ENCODE measurements around the gene IL20RA.
"Not testable (repeated sequence)": the region's sequence is repeated elsewhere in the genome, so short reads cannot be mapped to it uniquely, and the experiment has no call there.

The IL20RA gene, protein sequence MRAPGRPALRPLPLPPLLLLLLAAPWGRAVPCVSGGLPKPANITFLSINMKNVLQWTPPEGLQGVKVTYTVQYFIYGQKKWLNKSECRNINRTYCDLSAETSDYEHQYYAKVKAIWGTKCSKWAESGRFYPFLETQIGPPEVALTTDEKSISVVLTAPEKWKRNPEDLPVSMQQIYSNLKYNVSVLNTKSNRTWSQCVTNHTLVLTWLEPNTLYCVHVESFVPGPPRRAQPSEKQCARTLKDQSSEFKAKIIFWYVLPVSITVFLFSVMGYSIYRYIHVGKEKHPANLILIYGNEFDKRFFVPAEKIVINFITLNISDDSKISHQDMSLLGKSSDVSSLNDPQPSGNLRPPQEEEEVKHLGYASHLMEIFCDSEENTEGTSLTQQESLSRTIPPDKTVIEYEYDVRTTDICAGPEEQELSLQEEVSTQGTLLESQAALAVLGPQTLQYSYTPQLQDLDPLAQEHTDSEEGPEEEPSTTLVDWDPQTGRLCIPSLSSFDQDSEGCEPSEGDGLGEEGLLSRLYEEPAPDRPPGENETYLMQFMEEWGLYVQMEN

GRCh38 chr6:137044366-137045221 lies at the start of gene IL20RA:
IL20RA (minus strand) TSS chr6:137044965; CDS start chr6:137044728, 237 bp downstream.
- DNase-seq: no peak

DNA sequence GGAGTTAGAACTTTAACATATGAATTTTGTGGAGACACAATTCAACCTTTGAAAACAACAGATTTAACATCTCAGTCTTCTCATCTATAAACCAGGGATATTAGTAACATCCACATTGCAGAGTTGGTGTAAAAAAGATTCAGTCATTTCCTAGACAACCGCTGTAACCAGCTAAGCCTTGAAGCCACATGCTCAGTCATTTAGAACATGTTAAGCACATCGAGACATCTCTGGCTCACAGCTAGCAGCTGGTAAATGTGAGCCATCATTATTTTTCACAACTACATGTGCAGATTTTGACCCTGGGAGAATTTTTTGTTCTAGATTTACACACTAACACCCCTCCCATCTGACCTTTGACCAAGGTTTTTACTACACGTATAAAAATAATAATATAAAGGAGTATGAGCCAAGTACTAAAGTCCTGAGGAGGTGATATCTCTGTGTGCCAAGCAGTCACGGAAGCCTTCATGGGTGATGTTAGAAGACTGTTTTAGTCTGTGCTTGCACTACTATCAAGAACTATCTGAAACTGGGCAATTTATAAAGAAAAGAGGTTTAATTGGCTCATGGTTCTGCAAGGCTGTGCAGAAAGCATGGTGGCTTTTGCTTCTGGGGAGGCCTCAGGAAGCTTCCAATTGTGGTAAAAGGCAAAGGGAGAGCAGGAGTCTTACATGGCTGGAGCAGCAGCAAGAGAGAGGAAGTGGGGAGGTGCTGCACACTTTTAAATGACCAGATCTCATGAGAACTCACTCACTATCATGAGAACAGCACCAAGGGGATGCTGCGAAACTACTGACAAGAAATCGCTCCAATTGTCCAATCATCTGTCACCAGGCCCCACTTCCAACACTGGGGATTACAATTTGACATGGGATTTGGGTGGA lies 48.7 kb upstream of the IL20RA start:
- no peak for DNase-seq

DNA sequence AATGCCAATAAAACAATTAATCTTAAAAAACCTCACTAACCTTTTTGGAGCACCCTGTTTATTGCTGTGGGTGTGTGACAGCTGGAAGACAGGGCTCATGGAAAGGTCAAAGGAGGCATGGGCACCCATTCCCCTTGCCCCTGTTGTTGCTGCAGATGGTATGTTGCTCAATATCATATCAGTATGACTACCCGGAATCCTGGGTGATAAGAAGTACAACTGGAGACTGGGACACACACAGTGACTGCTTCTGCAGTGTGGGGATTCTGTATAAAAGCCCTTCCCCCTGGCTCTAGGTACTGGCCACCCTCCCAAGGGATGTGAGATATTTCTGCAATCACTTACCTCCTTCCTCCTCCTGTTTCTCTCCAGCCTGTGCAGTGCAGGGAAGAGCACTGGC lies 47.3 kb upstream of the IL20RA start:
- DNase-seq: no peak

DNA sequence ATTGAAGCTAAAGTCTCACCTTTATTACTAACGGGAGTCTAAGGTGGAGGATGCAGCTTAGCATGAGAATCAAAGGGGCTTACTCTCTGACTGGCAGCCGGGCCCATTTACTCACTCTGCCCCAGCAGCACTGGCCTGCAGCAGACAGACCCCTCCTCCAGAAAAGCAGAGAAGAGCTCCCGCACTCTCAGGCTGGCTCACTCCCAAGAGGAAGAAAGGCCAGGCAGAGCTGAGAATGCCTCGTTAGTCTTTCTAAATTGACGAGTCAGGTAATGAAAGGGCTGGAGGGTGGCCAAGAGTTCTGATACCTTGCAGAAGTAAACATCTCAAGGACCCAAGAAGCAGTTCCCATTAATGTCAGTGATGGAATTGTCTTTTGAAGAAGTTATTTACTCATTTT lies 44.5 kb upstream of the IL20RA start:
- DNase-seq: no peak

- DNase-seq: no peak
Observed at GRCh38 chr6:137087902-137088301, 43.1 kb upstream of the IL20RA start.

- DNase-seq: no peak
Observed at GRCh38 chr6:137086031-137086430, 41.3 kb upstream of the IL20RA start.

- no peak for DNase-seq
Observed at GRCh38 chr6:137084865-137085617, 40.3 kb upstream of the IL20RA start.

- DNase-seq: no peak
Observed at GRCh38 chr6:137084090-137084489, 39.3 kb upstream of the IL20RA start.

DNA sequence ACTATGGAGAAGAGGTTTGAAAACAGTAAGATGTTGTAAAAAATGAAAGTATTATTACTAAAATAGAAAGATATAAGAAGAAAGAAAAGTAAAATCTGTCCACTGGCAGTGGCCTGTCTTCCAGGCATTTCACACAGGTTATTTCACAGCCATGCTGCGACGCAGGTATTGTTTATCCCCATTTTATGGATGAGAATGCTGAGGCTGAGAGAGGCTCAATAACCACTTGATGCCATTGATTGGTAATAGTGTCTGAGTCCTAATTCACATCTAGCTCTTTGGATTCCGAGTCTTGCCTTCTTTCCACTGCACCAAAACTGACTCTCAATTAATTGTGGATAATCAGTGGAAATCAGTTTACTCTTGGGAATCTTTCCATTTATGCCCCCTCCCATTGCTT lies 37.2 kb upstream of the IL20RA start:
- no peak for DNase-seq

- no peak for DNase-seq
Observed at GRCh38 chr6:137080711-137081110, 35.9 kb upstream of the IL20RA start.

DNA sequence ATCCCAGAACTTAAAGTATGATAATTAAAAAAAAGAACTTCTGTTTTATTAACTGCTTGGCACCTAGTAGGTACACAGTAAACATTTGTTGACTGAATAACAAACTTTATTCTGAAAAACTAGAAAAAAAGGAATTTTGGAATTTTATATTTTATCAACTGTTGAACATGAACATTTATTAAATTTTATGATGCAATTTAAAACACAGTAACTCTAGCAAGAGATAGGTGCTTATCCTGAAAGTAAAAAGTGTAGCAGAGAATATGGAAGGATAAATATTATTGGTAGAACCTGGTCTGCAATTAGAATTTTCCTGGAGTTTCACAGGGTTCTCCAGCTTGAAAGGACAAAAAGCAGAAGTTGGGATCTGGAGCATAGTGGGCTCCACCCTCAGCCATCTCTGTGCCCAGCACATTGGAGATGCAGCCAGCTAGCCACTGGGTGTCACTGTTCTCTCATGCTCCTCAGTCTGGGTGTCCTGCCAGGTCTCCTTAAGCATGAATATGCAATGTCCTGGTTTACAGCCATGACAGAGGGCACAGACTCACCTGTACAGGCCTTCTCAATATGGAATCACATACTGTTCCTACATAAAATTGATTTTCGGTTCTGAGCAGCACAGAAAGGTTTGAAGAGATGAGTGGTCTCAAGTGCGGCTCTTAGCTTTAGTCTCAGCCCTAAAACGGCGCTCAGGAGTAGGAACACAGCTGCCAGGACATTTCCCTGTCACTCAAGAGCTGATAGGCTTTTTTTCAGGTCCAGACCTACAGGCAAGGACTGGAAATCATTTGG lies 31.7 kb upstream of the IL20RA start:
- peak; percentile 57 for DNase-seq

- not testable (repeated sequence) for DNase-seq
Observed at GRCh38 chr6:137075790-137076189, 31.0 kb upstream of the IL20RA start.

- no peak for DNase-seq
Observed at GRCh38 chr6:137070303-137070702, 25.5 kb upstream of the IL20RA start.

DNA sequence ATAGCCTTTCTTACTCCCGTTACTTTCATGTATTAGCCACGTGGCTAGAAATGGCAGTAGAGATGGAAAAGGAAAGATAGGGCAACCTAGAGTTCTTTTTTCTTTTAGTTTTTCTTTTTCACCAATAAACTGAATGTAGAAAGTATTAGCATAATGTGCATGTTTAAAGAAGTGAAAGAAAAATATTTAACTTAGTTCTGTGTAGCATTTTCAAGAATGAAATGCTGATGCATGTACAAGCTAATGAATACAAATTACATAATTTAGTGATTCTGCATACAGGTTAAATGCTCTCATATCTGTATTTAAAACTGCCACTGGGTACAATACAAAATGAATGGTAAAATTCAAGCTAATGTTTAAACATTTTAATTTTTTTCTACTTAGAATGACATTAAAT lies 22.6 kb upstream of the IL20RA start:
- no peak for DNase-seq

- no peak for DNase-seq
Observed at GRCh38 chr6:137058037-137058436, 13.3 kb upstream of the IL20RA start.

DNA sequence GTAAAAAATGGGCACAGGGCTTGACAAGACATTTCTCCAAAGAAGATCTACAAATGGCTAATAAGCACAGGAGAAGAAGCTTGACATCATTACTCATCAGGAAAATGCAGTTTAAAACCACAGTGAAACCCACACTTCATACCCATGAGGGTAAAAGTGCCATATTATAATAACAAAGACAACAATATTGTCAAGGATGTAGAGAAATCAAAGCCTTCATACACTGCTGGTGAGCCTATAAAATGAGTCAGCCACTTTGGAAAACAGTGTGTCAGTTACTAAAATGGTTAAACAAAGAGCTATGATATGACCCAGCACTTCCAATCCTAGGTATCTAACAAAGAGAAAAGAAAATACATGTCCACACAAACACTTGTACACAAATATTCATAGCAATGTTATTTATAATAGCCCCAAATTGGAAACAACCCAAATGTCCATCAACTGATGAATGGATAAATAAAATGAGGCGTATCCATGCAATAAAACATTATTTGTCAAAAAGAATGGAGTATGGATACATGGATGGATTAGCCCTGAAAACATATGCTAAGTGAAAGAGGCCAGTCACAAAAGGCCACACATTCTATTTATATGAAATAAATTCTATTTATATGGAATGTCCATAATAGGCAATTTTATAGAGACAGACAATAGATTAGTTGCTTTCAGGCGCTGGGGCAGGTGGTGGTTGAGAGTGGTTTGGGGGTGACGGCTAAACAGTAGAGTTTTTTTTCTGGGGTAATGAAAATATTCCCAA lies 11.5 kb upstream of the IL20RA start:
- DNase-seq: no peak

DNA sequence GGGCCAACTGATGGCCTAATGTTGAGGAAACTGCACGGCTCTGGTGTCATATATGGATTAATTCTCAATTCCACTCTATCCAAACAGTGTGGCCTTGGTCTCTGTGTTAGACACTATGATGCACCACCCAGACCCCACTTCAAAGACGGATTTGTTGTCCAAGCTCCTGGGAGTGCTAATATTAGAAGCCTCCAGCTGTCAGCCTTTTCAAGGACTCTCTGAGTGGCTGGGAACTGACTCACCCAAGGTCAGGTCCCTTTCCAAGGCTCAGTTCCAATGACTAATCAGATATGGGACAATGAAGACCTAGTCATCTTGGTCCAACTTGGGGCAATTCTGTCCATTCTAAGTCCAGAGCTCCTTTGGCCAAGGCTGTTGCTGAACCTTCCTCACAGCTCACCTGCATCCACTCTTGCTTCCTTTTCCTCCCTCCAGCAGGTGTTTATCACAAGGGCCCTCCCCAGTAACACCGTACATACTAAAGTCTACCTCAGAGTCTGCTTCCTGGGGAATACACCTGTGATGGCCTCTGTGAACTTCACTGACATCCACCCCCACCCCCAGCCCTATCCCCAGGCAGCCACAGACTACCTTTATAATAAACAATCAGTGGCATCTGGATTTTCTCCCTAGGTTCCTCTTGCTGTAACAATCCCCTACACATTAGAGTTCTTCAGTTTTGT lies 7.2 kb upstream of the IL20RA start:
- no peak for DNase-seq

- no peak for DNase-seq
Observed at GRCh38 chr6:137049095-137049494, 4.3 kb upstream of the IL20RA start.

DNA sequence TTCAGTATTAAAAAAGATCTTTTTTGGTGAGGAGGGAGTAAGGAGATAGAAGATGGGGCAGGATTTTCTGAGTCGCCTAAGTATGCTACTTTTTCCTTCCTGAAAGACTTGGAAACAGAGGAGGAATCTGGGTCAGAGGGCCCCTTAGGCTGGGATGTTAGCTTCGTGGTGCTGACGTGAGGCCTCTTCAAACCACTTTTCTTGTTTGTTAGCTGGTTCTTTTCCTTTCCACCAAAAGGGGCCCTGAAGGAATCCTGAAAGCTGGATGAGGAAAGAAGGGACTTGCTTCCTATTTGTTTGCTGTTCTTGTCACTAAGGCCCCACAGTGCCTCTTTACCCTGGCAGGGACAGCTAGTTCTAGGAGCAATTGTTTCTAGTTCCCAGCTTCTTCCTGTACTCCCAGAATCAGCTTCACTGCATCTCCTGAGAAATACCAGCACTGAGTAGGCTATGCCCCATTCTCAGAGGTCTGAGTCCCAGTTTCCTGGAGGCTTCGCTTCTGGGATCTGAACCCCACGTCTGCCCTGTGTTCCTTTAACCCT lies 2.2 kb upstream of the IL20RA start:
- DNase-seq: no peak

Data from fibroblast of upper back skin (primary cell).